ENCODE data around the gene UGGT1. TPM values are rescaled to one million over a fixed set of nuclear protein-coding genes. Genes with fewer than 3 reads are reported as not detected.

UGGT1 gene
- total and polyA plus RNA-seq, 2 experiments from 2014 or later: 11.5 to 65.0 TPM

DNA sequence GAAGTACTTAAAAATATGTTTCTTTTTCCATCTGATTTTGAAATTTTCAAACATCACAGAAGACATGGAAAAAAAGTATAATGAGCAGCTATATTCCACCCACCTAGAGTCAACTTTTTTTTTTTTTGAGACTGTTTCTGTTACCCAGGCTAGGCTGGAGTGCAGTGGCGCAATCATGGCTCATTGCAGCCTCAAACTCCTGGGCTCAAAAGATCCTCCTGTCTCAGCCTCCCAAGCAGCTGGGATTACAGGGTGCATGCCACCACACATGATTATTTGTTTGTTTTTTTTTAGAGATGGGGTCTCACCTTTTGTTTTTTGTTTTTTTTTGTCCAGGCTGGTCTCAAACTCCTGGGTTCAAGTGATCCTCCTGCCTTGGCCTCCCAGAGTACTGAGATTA, 26.6 kb upstream of the UGGT1 start:
- Mint-ChIP-seq H3K4me1 (no peaks in the 10 kb centered on the region), H3K27ac (no peak overlapping the region), H3K36me3 (ENCODE audit: low read depth) (no peaks in the 10 kb centered on the region), H3K27me3 (ENCODE audit: insufficient read depth, low read depth, poor library complexity) (peaks cover 4% of the 10 kb centered on the region), H3K9me3 (no peaks in the 10 kb centered on the region), H3K4me3 (no peak overlapping the region)
- Histone ChIP-seq H3K4me3 (no peak overlapping the region), H2AFZ (no peak overlapping the region), H3K4me2 (no peak overlapping the region), H3K27me3 (ENCODE audit: insufficient read depth) (no peaks in the 10 kb centered on the region), H3K36me3 (ENCODE audit: insufficient read depth) (no peaks in the 10 kb centered on the region), H3K4me1 (ENCODE audit: insufficient read depth) (no peaks in the 10 kb centered on the region), H3K27ac (ENCODE audit: low read depth) (no peak overlapping the region), H4K20me1 (replicated peaks; ENCODE audit: insufficient read depth) (no peaks in the 10 kb centered on the region), H3K79me2 (replicated peaks; ENCODE audit: insufficient read depth) (no peaks in the 10 kb centered on the region), H3K9me2 (ENCODE audit: insufficient read depth) (no peaks in the 10 kb centered on the region), H3F3A (replicated peaks; ENCODE audit: low read depth) (no peaks in the 10 kb centered on the region)
- ATAC-seq: no peak
- no peak for DNase-seq (ENCODE audit: low spot score)
- TF ChIP-seq CREB1 (CRISPR knock-in tag; IDR thresholded peaks at IDR 0.05; ENCODE audit: low read depth) (no peak), NANOG (IDR thresholded peaks at IDR 0.05; ENCODE audit: borderline replicate concordance) (no peak), ZNF331 (CRISPR knock-in tag; IDR thresholded peaks at IDR 0.05; ENCODE audit: low read depth) (no peak), JUNB (IDR thresholded peaks at IDR 0.05; ENCODE audit: unreplicated experiment) (no peak), STAT1 (IDR thresholded peaks at IDR 0.05; ENCODE audit: unreplicated experiment) (no peak), ZNF114 (CRISPR knock-in tag; IDR thresholded peaks at IDR 0.05) (no peak), POLR2AphosphoS5 (IDR thresholded peaks at IDR 0.05; ENCODE audit: low read depth) (no peak), EZH2 (IDR thresholded peaks at IDR 0.05; ENCODE audit: low read depth, unreplicated experiment) (no peak), EZH2phosphoT487 (IDR thresholded peaks at IDR 0.05; ENCODE audit: unreplicated experiment) (no peak)
- TF ChIP-seq, protein P1, sequence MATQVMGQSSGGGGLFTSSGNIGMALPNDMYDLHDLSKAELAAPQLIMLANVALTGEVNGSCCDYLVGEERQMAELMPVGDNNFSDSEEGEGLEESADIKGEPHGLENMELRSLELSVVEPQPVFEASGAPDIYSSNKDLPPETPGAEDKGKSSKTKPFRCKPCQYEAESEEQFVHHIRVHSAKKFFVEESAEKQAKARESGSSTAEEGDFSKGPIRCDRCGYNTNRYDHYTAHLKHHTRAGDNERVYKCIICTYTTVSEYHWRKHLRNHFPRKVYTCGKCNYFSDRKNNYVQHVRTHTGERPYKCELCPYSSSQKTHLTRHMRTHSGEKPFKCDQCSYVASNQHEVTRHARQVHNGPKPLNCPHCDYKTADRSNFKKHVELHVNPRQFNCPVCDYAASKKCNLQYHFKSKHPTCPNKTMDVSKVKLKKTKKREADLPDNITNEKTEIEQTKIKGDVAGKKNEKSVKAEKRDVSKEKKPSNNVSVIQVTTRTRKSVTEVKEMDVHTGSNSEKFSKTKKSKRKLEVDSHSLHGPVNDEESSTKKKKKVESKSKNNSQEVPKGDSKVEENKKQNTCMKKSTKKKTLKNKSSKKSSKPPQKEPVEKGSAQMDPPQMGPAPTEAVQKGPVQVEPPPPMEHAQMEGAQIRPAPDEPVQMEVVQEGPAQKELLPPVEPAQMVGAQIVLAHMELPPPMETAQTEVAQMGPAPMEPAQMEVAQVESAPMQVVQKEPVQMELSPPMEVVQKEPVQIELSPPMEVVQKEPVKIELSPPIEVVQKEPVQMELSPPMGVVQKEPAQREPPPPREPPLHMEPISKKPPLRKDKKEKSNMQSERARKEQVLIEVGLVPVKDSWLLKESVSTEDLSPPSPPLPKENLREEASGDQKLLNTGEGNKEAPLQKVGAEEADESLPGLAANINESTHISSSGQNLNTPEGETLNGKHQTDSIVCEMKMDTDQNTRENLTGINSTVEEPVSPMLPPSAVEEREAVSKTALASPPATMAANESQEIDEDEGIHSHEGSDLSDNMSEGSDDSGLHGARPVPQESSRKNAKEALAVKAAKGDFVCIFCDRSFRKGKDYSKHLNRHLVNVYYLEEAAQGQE (IDR thresholded peaks at IDR 0.05; ENCODE audit: unreplicated experiment): no peak
- TF ChIP-seq, protein P2, sequence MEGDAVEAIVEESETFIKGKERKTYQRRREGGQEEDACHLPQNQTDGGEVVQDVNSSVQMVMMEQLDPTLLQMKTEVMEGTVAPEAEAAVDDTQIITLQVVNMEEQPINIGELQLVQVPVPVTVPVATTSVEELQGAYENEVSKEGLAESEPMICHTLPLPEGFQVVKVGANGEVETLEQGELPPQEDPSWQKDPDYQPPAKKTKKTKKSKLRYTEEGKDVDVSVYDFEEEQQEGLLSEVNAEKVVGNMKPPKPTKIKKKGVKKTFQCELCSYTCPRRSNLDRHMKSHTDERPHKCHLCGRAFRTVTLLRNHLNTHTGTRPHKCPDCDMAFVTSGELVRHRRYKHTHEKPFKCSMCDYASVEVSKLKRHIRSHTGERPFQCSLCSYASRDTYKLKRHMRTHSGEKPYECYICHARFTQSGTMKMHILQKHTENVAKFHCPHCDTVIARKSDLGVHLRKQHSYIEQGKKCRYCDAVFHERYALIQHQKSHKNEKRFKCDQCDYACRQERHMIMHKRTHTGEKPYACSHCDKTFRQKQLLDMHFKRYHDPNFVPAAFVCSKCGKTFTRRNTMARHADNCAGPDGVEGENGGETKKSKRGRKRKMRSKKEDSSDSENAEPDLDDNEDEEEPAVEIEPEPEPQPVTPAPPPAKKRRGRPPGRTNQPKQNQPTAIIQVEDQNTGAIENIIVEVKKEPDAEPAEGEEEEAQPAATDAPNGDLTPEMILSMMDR (conservative IDR thresholded peaks at IDR 0.05; ENCODE audit: low read depth in 2 of 2): no peak
- TF ChIP-seq, protein P3, sequence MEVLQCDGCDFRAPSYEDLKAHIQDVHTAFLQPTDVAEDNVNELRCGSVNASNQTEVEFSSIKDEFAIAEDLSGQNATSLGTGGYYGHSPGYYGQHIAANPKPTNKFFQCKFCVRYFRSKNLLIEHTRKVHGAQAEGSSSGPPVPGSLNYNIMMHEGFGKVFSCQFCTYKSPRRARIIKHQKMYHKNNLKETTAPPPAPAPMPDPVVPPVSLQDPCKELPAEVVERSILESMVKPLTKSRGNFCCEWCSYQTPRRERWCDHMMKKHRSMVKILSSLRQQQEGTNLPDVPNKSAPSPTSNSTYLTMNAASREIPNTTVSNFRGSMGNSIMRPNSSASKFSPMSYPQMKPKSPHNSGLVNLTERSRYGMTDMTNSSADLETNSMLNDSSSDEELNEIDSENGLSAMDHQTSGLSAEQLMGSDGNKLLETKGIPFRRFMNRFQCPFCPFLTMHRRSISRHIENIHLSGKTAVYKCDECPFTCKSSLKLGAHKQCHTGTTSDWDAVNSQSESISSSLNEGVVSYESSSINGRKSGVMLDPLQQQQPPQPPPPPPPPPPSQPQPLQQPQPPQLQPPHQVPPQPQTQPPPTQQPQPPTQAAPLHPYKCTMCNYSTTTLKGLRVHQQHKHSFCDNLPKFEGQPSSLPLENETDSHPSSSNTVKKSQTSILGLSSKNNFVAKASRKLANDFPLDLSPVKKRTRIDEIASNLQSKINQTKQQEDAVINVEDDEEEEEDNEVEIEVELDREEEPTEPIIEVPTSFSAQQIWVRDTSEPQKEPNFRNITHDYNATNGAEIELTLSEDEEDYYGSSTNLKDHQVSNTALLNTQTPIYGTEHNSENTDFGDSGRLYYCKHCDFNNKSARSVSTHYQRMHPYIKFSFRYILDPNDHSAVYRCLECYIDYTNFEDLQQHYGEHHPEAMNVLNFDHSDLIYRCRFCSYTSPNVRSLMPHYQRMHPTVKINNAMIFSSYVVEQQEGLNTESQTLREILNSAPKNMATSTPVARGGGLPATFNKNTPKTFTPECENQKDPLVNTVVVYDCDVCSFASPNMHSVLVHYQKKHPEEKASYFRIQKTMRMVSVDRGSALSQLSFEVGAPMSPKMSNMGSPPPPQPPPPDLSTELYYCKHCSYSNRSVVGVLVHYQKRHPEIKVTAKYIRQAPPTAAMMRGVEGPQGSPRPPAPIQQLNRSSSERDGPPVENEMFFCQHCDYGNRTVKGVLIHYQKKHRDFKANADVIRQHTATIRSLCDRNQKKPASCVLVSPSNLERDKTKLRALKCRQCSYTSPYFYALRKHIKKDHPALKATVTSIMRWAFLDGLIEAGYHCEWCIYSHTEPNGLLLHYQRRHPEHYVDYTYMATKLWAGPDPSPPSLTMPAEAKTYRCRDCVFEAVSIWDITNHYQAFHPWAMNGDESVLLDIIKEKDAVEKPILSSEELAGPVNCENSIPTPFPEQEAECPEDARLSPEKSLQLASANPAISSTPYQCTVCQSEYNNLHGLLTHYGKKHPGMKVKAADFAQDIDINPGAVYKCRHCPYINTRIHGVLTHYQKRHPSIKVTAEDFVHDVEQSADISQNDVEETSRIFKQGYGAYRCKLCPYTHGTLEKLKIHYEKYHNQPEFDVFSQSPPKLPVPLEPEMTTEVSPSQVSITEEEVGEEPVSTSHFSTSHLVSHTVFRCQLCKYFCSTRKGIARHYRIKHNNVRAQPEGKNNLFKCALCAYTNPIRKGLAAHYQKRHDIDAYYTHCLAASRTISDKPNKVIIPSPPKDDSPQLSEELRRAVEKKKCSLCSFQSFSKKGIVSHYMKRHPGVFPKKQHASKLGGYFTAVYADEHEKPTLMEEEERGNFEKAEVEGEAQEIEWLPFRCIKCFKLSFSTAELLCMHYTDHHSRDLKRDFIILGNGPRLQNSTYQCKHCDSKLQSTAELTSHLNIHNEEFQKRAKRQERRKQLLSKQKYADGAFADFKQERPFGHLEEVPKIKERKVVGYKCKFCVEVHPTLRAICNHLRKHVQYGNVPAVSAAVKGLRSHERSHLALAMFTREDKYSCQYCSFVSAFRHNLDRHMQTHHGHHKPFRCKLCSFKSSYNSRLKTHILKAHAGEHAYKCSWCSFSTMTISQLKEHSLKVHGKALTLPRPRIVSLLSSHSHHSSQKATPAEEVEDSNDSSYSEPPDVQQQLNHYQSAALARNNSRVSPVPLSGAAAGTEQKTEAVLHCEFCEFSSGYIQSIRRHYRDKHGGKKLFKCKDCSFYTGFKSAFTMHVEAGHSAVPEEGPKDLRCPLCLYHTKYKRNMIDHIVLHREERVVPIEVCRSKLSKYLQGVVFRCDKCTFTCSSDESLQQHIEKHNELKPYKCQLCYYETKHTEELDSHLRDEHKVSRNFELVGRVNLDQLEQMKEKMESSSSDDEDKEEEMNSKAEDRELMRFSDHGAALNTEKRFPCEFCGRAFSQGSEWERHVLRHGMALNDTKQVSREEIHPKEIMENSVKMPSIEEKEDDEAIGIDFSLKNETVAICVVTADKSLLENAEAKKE (CRISPR knock-in tag; IDR thresholded peaks at IDR 0.05): no peak
- TF ChIP-seq, protein P4, sequence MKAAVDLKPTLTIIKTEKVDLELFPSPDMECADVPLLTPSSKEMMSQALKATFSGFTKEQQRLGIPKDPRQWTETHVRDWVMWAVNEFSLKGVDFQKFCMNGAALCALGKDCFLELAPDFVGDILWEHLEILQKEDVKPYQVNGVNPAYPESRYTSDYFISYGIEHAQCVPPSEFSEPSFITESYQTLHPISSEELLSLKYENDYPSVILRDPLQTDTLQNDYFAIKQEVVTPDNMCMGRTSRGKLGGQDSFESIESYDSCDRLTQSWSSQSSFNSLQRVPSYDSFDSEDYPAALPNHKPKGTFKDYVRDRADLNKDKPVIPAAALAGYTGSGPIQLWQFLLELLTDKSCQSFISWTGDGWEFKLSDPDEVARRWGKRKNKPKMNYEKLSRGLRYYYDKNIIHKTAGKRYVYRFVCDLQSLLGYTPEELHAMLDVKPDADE (IDR thresholded peaks at IDR 0.05): no peak
